Mucosa of rectum (tissue), 2 donors: ENCODE measurements around the gene TMEM132E.

ENCODE experiments used
- H3K27ac ChIP-seq, 2 donors: one replicate each; pipeline ENCODE4 v1.7.0; 2013; ENCODE audit warnings: inconsistent platforms in 2 of 2, low read depth in 2 of 2, low read length in 2 of 2
- H3K27me3 ChIP-seq, 2 donors: one replicate each; pipeline ENCODE4 v1.7.0; 2013; ENCODE audit warnings: low read length in 2 of 2; ENCODE audit not compliant: control insufficient read depth in 2 of 2, insufficient read depth in 2 of 2
- H3K36me3 ChIP-seq, 2 donors: one replicate each; pipeline ENCODE4 v1.7.0; 2013; ENCODE audit warnings: low read length in 2 of 2; ENCODE audit not compliant: control insufficient read depth in 2 of 2, insufficient read depth in 2 of 2
- H3K4me1 ChIP-seq, 2 donors: one replicate each; pipeline ENCODE4 v1.7.0; 2013; ENCODE audit warnings: low read length in 2 of 2, mild to moderate bottlenecking in 1 of 2; ENCODE audit not compliant: control insufficient read depth in 2 of 2, insufficient read depth in 2 of 2
- H3K4me3 ChIP-seq, 2 donors: one replicate each; pipeline ENCODE4 v1.7.0; 2013; ENCODE audit warnings: low read length in 2 of 2
- H3K9ac ChIP-seq, 2 donors: one replicate each; pipeline ENCODE4 v1.7.0; 2013; ENCODE audit warnings: low read length in 2 of 2, low read depth in 1 of 2, mild to moderate bottlenecking in 1 of 2
- H3K9me3 ChIP-seq, 2 donors: one replicate each; pipeline ENCODE4 v1.7.0; 2013; ENCODE audit warnings: low read length in 2 of 2; ENCODE audit not compliant: control insufficient read depth in 2 of 2
- donor health status: healthy.
- donor health status: Normal muscosa, but diverticular disease.

Gene TMEM132E

GRCh38 chr17:34580685-34581445 is 1.5 kb downstream of the TMEM132E start:
- no peaks in the 10 kb centered on the region for H3K9me3 ChIP-seq
- H3K27ac ChIP-seq, result no peak overlapping the region
- no peak overlapping the region for H3K9ac ChIP-seq
- H3K4me3 ChIP-seq, result no peak overlapping the region
- H3K4me1 ChIP-seq, result peaks cover 0 to 3% of the 10 kb centered on the region in 2 donors
- no peaks in the 10 kb centered on the region for H3K36me3 ChIP-seq
- peaks cover 53 to 63% of the 10 kb centered on the region in 2 donors for H3K27me3 ChIP-seq

- Histone ChIP-seq H3K4me1 (peaks cover 0 to 3% of the 10 kb centered on the region in 2 donors), H3K27me3 (peaks cover 47 to 59% of the 10 kb centered on the region in 2 donors), H3K9ac (no peak overlapping the region), H3K9me3 (no peaks in the 10 kb centered on the region), H3K36me3 (no peaks in the 10 kb centered on the region), H3K4me3 (no peak overlapping the region), H3K27ac (no peak overlapping the region)
Observed at GRCh38 chr17:34581446-34582184, 2.2 kb downstream of the TMEM132E start.

DNA sequence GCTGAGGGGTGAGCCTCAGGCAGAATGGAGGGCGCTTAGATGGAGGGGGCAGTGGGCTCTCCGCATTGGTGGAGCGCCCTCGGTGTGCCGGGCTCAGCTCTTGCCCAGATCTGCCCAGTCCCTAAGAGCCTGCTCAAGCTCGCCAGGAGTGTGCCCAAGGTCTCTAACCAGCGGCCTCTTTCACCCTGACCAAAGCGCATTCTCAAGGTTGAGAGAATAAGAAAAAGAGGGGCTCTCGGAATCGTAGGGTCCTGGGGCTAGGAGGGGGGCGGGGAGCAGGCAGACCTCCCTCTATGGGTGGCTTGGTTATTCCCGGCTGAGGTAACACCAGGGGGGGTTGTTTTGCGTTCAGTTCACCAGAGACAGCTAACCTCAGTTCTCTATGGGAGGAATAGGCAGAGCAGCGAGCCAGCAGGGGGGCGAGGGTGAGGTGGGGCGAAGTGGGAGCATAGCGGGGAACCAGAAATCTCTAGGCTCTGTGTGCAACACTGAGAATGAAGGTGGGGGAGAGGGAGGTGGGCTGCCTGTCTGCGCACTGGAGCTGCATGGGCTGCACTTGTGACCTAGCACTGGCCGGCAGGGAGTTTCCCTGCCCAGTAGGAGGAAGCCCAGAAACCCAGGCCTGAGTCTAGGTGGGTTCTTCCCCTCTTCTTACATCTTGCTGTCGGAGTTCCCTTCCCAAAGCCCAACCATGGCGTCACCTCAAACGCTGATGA is 3.0 kb downstream of the TMEM132E start:
- Histone ChIP-seq H3K9me3 (no peaks in the 10 kb centered on the region), H3K4me1 (peaks cover 0 to 3% of the 10 kb centered on the region in 2 donors), H3K4me3 (no peak overlapping the region), H3K27me3 (peaks cover 41 to 52% of the 10 kb centered on the region in 2 donors), H3K27ac (no peak overlapping the region), H3K36me3 (no peaks in the 10 kb centered on the region), H3K9ac (no peak overlapping the region)

DNA sequence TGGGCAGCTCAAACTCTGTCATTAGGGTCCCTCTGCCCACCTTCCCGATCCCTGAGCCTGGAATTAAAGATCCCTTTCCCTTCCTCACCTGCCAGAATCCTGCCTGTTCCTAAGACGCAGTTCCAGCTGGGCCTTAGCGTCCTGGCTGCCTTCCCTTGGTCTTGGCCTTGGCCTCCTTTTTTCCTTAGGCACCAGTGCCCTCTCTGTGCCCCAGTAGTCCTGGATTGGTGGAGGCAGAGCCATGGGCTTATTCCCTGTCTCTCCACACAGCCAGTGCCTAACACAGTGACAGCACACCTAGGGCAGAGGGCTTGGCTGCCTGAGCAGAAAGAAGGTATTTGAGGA is 3.5 kb downstream of the TMEM132E start:
- H3K9me3 ChIP-seq, result no peaks in the 10 kb centered on the region
- no peak overlapping the region for H3K9ac ChIP-seq
- no peak overlapping the region for H3K4me3 ChIP-seq
- H3K27ac ChIP-seq, result no peak overlapping the region
- peaks cover 37 to 48% of the 10 kb centered on the region in 2 donors for H3K27me3 ChIP-seq
- H3K36me3 ChIP-seq, result no peaks in the 10 kb centered on the region
- peaks cover 0 to 3% of the 10 kb centered on the region in 2 donors for H3K4me1 ChIP-seq

DNA sequence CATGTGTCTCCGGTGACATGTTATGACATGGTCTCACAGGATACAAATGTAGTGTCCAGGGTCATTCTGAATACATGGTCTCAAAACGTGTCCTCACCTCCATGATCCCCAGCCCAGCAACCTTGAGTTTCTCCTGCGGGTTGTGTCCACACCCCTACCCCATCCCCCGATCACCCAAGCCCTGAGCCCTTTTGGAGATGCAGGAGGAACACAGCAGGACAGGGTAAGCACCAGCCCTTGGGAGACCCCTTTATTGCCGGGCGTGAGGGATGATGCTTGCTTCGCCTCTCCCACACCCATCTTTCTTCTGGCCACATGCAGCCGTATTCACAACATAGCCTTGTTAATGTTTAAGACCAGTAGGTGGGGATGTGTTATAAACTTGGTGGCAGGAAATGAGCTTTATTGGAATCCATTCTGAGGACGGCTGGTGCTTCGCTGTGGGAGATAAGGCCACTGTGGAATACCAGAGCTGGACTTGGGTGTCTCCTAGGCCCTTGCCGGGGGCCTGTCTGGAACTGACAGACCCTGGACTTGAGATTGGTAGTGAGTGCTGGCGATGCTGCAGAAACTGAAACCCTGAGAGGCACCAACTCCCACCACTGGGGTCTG is 5.5 kb downstream of the TMEM132E start:
- Histone ChIP-seq H3K27me3 (peaks cover 28 to 37% of the 10 kb centered on the region in 2 donors), H3K36me3 (no peaks in the 10 kb centered on the region), H3K4me1 (peaks cover 0 to 2% of the 10 kb centered on the region in 2 donors), H3K9me3 (no peaks in the 10 kb centered on the region), H3K9ac (no peak overlapping the region), H3K27ac (no peak overlapping the region), H3K4me3 (no peak overlapping the region)

DNA sequence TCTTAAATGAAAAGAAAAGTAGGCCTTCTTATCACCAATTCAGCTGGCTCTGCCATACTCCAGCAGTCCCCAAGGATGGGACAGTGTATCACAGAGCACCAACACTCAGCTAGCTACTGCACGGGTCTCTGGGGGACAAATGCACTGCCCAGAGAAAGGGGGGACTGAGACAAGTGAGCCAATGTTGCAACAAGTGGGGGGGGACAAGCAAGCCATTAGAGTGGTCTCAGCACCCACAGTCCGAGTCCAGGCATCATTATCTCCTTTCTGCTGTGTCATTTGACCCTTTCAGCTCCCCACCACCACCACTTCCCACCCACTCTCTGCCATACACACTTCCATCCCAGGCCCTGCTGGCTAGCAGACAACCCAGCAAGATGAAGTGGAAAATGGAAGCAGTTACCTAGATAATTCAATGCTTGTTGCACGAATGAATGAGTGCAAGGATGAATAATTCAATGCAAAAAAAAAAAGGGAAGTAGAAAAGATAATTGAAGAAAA is 7.0 kb downstream of the TMEM132E start:
- no peaks in the 10 kb centered on the region for H3K4me1 ChIP-seq
- peaks cover 26 to 27% of the 10 kb centered on the region in 2 donors for H3K27me3 ChIP-seq
- no peak overlapping the region for H3K9ac ChIP-seq
- H3K27ac ChIP-seq, result no peak overlapping the region
- no peaks in the 10 kb centered on the region for H3K36me3 ChIP-seq
- no peak overlapping the region for H3K4me3 ChIP-seq
- no peaks in the 10 kb centered on the region for H3K9me3 ChIP-seq

GRCh38 chr17:34588266-34588665 is 8.9 kb downstream of the TMEM132E start:
- Histone ChIP-seq H3K9ac (no peak overlapping the region), H3K36me3 (no peaks in the 10 kb centered on the region), H3K27me3 (peaks cover 9 to 15% of the 10 kb centered on the region in 2 donors), H3K4me3 (no peak overlapping the region), H3K9me3 (no peaks in the 10 kb centered on the region), H3K4me1 (no peaks in the 10 kb centered on the region), H3K27ac (no peak overlapping the region)

DNA sequence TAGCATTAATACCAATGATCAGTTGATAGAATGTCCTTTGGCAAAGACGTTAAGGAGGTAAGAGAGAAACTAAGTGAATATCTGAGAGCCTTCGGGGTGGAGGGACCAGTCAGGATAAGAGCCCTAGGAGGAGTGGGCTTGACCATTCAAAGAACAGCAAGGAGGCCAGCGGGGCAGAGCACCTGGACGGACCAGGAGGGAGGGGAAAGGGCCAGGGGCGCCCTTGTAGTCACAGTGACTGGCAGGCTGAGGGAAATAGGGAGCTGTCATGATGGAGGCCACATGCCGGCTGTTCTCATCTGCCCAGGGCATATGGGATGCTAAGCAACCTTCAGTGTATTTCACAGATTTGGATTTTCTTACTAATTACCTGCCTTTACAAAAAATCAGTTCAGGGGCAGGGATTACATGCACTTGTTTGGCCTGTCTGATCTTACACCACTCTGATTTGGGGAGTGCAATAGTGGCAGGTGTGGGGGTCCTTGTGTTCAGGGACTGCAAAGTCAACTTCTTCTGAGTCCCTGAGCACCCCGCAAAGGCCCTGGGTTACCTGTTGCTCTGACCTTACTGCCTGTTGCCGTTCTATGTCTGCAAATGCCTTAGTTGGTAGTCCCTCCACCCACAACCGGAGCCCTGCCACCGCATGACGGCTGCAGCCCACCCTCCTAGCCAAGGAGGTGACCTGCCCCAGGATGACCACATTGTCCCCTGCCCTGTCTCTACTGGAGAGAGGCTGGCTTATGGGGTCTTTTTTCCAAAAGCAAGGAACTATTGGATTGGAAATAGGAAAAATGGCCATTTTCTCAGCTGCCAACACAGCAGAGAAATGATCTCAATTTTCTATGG is 10.0 kb downstream of the TMEM132E start:
- Histone ChIP-seq H3K27ac (no peak overlapping the region), H3K27me3 (peaks cover 4 to 10% of the 10 kb centered on the region in 2 donors), H3K9me3 (no peaks in the 10 kb centered on the region), H3K9ac (no peak overlapping the region), H3K4me3 (no peak overlapping the region), H3K4me1 (no peaks in the 10 kb centered on the region), H3K36me3 (no peaks in the 10 kb centered on the region)

DNA sequence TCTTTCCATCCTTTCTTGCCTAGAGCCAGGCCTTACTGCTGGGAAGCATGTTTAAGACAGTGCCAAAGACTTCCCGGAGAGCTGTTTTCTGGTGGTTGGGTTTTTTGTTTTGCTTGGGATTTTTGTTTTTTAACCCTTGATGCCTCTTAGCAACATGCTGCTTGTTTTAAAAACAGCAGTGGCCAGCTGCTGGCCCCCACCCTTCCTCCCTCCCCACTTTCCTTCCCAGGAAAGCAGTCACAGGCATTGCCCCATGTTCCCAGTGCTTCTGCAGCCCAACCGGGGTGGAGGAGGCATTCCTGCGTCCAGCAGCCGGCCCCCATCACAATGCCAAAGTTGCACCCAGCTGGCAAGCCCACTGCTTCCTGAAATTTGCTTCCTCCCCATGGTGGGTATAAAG is 12.6 kb downstream of the TMEM132E start:
- Histone ChIP-seq H3K27ac (no peak overlapping the region), H3K27me3 (peaks cover 0 to 2% of the 10 kb centered on the region in 2 donors), H3K9ac (no peak overlapping the region), H3K4me1 (no peaks in the 10 kb centered on the region), H3K4me3 (no peak overlapping the region), H3K36me3 (no peaks in the 10 kb centered on the region), H3K9me3 (no peaks in the 10 kb centered on the region)
